ENCODE measurements around the gene SAPCD2.
"Not testable (repeated sequence)": the region's sequence is repeated elsewhere in the genome, so short reads cannot be mapped to it uniquely, and the experiment has no call there.

Gene SAPCD2

GRCh38 chr9:137064027-137064879 is 6.1 kb downstream of the SAPCD2 start:
- no peak for DNase-seq (ENCODE audit: low spot score)

GRCh38 chr9:137063311-137064026 is 6.9 kb downstream of the SAPCD2 start:
- no peak for DNase-seq (ENCODE audit: low spot score)

- DNase-seq (ENCODE audit: low spot score), result not testable (repeated sequence)
Measured at GRCh38 chr9:137062798-137063197, 7.6 kb downstream of the SAPCD2 start.

DNA sequence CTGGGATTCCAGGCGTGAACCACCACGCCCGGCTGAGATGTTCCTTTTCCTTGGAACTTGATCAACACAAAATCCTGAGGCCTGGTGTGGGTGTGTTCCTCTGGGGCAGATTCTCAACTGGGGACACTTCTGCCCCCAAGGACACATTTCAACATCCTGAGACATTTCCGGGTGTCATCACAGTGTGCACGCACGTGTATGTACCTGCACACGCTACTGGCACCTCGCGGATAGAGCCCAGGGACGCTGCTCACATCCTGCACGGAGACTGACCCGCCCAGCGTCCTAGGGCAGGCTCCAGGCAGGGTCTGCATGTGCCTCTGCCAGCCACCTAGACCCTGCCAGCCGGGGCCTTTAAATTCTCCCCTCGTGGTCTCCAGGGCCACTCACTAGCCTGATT is 8.0 kb downstream of the SAPCD2 start:
- no peak for DNase-seq (ENCODE audit: low spot score)

GRCh38 chr9:137058521-137059234 is 11.7 kb downstream of the SAPCD2 start:
- no peak for DNase-seq (ENCODE audit: low spot score)

- DNase-seq (ENCODE audit: low spot score), result no peak
Measured at GRCh38 chr9:137057545-137057944, 12.8 kb downstream of the SAPCD2 start.

GRCh38 chr9:137056739-137057415 is 13.5 kb downstream of the SAPCD2 start:
- no peak for DNase-seq (ENCODE audit: low spot score)

DNA sequence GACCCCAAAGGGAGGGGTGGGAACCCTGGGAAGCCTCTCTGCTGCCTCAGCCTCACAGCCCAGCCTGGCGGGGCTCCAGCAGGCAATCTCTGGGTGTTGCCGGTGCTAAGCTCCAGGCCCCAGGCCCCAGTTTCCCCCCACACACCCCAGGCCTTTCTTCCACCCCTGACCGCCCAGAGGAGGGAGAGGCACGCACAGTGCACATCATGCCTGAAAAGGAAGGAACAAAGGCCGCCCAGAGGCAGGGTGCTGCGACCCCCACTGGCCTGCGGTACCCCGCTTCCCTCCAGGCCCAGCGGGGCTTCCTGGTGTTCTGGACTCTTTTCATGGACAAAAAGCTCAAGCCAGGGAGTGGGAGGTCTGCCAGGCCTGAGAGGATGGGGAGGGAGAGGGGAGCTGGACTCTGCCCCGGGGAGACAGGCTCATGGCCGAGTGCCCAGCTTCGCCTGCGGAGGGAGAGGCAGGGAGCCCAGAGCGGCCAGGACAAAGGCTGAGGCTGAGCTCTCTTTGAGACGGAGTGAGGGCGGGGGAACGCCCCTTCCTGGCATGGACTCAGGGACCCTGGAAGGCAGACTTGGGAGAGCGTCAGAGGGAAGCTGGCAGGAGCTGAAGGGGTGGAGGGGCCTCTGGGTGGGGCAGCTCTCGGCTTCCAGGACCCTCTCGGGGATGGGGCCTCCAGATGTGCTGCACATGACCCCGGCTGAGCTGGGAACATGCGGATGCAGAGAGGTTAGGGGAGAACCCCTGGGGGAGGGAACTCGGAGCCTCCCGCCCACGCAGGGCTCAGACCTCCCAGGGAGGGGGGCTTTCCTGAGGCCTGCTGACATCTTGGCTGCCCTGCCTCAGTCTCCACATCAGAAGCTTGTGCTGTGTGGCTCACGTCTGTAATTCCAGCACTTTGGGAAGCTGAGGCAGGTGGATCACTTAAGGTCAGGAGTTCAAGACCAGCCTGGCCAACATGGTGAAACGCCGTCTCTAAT is 14.7 kb downstream of the SAPCD2 start:
- DNase-seq (ENCODE audit: low spot score), result peak; percentile 93

- no peak for DNase-seq (ENCODE audit: low spot score)
Measured at GRCh38 chr9:137054932-137055384, 15.4 kb downstream of the SAPCD2 start.

DNA sequence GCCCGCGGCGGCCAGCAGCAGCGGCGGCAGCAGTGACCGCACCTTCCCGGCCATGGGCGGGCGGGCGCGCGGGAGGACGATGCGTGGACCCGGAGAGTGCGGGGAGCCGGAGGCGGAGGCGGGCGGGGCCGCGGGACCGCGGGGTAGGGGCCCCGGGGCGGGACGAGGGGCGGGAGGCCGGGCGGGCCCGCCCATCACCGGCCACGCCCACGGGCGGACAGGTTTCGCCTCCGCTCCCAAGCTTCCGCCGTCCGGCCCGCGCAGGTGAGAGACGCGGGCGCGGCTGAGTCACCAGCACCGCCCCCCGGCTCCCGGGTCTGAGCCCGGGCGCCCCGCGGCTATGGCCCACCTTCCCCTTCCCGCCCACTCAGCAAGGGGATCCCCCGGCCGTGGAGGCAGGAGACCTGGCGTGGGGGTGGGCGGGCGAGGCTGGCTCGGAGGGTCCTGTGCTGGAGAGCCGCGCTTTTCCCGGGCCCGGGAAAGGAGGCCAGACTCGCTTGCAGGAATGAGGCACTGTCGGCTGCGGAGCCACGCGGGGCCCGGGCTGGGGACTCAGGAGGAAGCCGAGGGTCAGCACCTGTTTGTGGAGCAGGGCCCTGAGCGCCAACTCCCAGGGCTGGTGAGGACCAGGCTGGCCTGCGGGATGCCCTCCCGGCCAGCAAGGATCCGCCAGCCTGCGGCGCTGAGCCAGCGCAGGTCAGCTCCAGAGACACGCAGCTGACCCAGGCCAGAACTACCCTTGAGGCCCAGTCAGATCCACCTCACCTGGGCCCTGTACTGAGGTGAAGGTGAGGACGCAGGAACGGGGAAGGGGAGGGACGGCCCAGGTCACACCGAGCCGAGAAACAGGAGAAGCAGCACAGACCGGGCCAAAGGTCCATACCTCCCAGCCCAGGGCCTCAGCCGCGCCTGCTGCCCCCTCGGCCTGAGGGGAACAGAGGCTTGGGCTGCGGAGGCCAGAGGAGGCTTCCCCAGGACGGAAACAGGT is 16.1 kb downstream of the SAPCD2 start, which contains the start of gene ENTPD2:
Gene ENTPD2, minus strand, starts transcription at position 118 of the 988 bp plus-strand sequence. Its CDS starts 64 bp downstream, at position 54.
- DNase-seq (ENCODE audit: low spot score), result no peak

DNA sequence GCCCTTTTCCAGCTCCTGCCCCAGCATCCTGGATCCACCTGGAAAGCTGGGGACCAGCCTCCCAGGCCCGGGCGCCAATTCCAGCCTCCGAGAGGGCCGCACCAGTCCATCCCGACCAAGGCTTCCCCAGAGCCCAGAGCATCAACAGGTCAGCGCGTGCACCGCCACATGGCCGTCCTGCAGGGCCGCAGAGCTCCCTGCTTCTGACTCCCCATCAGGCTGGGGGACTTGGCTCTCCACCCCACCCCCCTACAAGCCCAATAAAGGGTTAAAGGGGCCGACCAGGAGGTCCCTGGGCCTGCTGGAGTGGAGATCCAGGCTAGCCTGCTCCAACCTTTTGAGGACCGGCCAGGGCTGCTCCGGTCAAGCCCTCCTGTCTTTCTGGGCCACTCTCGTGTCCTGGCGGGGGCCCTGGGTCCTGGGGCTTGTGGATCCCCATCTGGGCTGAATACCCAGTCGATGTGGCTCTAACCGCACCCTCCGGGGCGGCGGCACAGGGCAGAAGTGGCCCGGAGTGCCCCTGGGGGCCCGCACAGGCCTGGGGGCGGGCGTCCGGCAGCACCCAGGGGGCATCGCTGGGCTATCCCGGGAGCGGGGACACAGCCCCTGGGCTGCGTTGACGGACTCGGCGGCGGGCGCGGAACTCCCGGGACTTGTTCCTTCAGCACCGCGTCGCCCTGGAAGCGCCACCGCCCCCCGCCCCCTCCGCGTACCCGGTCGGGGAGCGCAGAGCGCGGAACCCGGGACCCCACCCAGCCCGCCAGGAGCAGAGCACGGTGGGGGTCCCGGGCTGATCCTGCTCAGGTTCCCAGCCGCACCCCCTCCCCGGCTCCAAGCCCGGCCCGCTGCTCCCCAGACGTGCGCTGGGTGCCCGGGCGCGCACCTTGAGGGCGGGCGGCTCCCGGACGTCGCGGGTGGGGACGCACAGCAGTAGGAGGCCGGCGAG is 17.1 kb downstream of the SAPCD2 start:
- no peak for DNase-seq (ENCODE audit: low spot score)

GRCh38 chr9:137052293-137052692 is 18.1 kb downstream of the SAPCD2 start:
- no peak for DNase-seq (ENCODE audit: low spot score)

GRCh38 chr9:137051145-137051724 is 19.1 kb downstream of the SAPCD2 start:
- DNase-seq (ENCODE audit: low spot score), result no peak

GRCh38 chr9:137050570-137050969 is 19.8 kb downstream of the SAPCD2 start:
- no peak for DNase-seq (ENCODE audit: low spot score)

DNA sequence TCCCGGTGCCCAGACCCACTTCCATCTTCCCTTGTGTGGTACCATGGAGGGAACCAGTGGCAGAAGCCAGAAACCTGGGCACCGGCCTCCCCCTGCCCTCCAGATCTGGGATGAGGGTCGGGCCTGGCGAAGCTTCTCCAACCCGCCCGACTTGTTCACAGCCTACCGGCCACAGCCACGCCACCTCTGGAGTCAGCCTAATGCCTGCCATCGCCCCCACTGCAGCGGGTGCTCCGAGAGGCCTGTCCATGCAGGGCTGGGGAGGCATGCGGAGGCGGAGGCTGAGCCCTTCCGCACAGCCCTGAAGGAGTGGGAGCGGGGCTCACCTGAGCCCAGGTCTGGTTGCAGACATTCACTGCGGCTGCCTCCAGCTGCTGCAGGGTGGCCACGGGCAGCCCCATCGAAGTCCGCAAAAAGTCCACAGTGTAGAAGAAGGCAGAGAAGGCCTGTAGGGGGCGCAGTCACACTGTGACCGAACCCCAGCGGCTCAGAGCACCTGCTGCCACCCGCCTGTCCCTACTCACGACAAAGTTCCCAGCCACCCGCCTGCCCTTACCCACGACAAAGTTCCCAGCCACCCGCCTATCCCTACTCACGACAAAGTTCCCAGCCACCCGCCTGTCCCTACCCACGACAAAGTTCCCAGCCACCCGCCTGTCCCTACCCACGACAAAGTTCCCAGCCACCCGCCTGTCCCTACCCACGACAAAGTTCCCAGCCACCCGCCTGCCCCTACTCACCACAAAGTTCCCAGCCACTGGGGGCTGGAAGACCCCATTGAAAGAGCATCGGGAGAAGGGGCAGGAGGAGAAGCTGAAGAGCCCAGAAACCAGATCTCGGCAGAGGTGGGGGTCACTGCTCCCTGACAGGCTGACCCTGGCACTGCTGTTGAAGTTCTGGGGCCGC is 20.6 kb downstream of the SAPCD2 start:
- no peak for DNase-seq (ENCODE audit: low spot score)

DNA sequence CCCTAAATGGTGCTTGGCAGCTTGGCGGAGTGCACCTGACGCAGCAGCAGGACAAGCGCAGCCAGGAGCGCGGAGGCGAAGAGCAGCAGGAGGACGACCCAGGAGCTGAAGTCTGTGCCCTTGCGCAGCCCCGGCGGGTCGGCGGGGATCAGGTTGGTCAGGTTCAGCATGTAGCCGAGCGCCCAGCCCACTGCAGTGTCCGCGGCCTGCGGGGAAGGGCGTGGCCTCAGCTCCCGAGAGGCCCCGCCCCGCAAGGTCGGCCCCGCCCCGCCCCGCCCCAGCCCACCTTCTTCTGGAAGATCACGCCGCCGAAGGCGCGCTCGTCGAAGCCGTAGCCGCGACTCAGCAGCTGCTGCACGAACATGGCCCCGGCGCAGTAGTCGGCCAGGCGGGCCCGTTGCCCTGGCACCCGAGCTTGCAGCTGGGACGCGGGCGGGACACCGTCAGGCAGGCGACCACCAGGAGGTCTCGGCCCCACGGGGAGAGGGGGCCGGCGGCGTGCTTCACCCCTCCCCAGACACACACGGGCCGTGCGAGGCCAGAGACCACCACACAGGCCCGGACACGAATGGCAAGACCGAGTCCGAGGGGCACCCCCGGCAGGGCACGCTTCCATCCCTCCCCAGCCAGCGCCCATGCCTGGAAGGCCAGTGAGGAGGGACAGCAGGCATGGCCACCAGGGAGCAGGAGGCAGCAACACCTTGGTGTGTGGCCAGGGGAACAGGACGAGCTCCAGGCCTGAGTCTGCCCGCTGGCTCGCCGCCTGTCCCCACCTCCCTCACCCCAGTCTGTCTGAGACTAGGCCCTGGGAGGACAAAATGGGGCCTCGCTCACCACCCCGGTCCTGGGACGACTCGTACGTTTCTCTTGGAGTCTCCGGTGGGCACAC is 21.5 kb downstream of the SAPCD2 start:
- DNase-seq (ENCODE audit: low spot score), result no peak
